Dedifferentiated amniotic fluid mesenchymal stem cell (primary cell): ENCODE measurements around the gene ARHGEF11.

Source experiments
- DNase-seq: peaks from one replicate; pipeline ENCODE4 v3.0.0-alpha.2; 2016; ENCODE audit errors: extremely low spot score

Gene ARHGEF11

GRCh38 chr1:156895455-156895812, 150.1 kb downstream of the ARHGEF11 start:
- peak; percentile 25 for DNase-seq

GRCh38 chr1:156894711-156895454, 150.7 kb downstream of the ARHGEF11 start:
- DNase-seq = no peak

GRCh38 chr1:156894001-156894400, 151.5 kb downstream of the ARHGEF11 start:
- DNase-seq = no peak

- no peak for DNase-seq
These were observed 152.2 kb downstream of the ARHGEF11 start, which contains the start of gene PEAR1 for GRCh38 chr1:156893048-156893953. Gene PEAR1 (plus strand): TSS chr1:156893718. CDS start chr1:156903927, 10,209 bp downstream.

GRCh38 chr1:156892190-156893047, 153.1 kb downstream of the ARHGEF11 start:
- peak; percentile 82 for DNase-seq

GRCh38 chr1:156889802-156890580, 155.6 kb downstream of the ARHGEF11 start:
- DNase-seq = peak; percentile 80

- DNase-seq = no peak
These were observed 157.8 kb downstream of the ARHGEF11 start for GRCh38 chr1:156887734-156888133.

- no peak for DNase-seq
These were observed 158.2 kb downstream of the ARHGEF11 start for GRCh38 chr1:156887317-156887716.

GRCh38 chr1:156886583-156887281, 158.8 kb downstream of the ARHGEF11 start:
- DNase-seq = no peak

- DNase-seq = no peak
These were observed 159.6 kb downstream of the ARHGEF11 start for GRCh38 chr1:156885880-156886355.

GRCh38 chr1:156885314-156885713, 160.2 kb downstream of the ARHGEF11 start:
- DNase-seq = no peak
